ENCODE measurements around the gene MCM6. TPM values are rescaled to one million over a fixed set of nuclear protein-coding genes. Genes with fewer than 3 reads are reported as not detected.
A peak's percentile ranks its signal among the peaks of the same experiment; 100 is the strongest.

MCM6 gene
- total and polyA plus RNA-seq, 4 donors: 6.8 to 15.6 (median 11.2) TPM

DNA sequence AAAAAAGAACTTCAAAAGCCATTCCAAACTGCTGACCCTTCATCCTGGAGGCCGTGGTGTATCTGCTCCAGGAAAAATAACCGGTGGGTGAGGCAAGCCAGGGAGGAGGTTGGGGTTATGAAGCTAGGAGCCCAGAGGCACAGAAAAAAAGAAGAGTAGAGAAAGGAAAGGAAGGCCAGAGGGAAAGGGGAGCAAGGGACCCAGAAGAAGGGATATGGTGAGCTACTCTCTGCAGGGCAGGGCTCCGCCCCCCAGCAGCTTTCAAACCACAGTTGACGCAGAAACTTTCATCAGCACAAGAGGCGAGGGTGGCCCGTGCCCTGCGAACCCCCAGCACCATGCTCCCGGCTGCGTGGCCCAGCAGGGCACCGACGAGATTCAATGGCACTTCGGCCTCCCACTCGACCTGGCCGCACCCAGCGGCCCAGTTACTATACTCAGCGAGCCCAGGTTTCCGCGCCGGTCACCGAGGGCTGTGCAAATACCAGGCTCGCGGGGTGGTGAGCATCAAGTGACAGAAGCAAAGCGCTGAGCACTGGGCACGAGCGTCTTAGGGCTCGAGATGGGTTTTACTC lies 665 bp downstream of the MCM6 start:
- peaks cover 0 to 7% (median 3%) of the 10 kb centered on the region in 4 donors for H3K36me3 ChIP-seq (ENCODE audit: control insufficient read depth in 4 of 4, insufficient read depth in 4 of 4, low read length in 4 of 4)
- peak overlapping the region; percentile 61 to 78 for H3K27ac ChIP-seq (ENCODE audit: low read depth in 1 of 2, low read length in 1 of 2)
- ATAC-seq (ENCODE audit: insufficient read depth, low FRiP score) (peak; percentile 71), DNase-seq (peak; percentile 52 to 57 (median 56))
- TF ChIP-seq, protein P1, sequence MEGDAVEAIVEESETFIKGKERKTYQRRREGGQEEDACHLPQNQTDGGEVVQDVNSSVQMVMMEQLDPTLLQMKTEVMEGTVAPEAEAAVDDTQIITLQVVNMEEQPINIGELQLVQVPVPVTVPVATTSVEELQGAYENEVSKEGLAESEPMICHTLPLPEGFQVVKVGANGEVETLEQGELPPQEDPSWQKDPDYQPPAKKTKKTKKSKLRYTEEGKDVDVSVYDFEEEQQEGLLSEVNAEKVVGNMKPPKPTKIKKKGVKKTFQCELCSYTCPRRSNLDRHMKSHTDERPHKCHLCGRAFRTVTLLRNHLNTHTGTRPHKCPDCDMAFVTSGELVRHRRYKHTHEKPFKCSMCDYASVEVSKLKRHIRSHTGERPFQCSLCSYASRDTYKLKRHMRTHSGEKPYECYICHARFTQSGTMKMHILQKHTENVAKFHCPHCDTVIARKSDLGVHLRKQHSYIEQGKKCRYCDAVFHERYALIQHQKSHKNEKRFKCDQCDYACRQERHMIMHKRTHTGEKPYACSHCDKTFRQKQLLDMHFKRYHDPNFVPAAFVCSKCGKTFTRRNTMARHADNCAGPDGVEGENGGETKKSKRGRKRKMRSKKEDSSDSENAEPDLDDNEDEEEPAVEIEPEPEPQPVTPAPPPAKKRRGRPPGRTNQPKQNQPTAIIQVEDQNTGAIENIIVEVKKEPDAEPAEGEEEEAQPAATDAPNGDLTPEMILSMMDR (IDR thresholded peaks at IDR 0.05; ENCODE audit: control extremely low read depth, extremely low read depth): no peak
- H3K4me3 ChIP-seq: peak overlapping the region; percentile 53
- H3K27me3 ChIP-seq (ENCODE audit: control insufficient read depth in 3 of 3, insufficient read depth in 3 of 3, low read length in 2 of 3): no peaks in the 10 kb centered on the region
- H3K9ac ChIP-seq (ENCODE audit: insufficient read depth in 1 of 2, low read length in 2 of 2): peak overlapping the region; percentile 3 to 72
- WGBS, 2 donors: 2% methylated on average over 26 of the region's 26 CpGs
- H3K9me3 ChIP-seq (ENCODE audit: control insufficient read depth in 4 of 4, insufficient read depth in 3 of 4, low read length in 3 of 4): peaks cover 0 to 2% (median 0%) of the 10 kb centered on the region in 4 donors
- H3K4me1 ChIP-seq (ENCODE audit: control insufficient read depth in 5 of 5, insufficient read depth in 5 of 5, low read length in 5 of 5): peaks cover 0 to 16% (median 3%) of the 10 kb centered on the region in 5 donors

DNA sequence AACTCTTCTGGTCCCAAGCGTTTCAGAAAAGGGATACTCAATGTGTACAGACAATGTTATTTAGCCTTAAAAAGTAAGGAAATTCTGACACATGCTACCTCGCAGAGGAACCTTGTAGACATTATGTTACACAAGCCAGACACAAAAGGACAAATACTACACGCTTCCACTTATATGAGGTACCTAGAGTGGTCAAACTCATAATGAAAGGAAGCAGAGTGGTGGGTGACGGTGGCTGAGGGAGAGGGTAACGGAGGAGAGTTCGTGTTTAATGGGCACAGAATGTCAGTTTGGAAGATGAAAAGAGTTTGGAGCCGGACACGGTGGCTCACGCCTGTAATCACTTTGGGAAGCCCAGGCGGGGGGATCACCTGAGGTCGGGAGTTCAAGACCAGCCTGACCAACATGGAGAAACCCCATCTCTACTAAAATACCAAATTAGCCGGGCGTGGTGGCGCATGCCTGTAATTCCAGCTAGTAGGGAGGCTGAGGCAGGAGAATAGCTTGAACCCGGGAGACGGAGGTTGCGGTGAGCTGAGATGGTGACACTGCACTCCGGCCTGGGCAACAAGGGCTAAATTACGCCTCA lies 1.4 kb downstream of the MCM6 start:
- TF ChIP-seq, protein P1 (IDR thresholded peaks at IDR 0.05; ENCODE audit: control extremely low read depth, extremely low read depth): no peak
- no peak overlapping the region for H3K27ac ChIP-seq (ENCODE audit: low read depth in 1 of 2, low read length in 1 of 2)
- H3K9ac ChIP-seq (ENCODE audit: insufficient read depth in 1 of 2, low read length in 2 of 2): no peak overlapping the region

DNA sequence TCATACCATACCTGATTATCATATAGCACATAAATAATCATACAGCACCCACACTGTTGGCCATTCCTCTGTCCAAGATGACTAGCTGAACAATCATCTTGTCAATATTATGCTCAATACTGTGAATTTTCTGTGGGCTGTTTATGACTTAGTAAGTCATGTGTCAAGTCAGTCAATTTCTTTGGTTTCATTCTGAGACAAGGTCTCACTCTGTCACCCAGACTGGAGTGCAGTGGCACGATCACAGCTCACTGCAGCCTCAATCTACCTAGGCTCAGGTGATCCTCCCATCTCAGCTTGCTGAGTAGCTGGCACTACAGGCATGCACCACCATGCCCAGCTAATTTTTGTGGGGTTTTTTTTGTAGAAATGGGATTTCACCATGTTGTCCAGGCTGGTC lies 5.7 kb downstream of the MCM6 start:
- no peak for DNase-seq
- Histone ChIP-seq H3K4me1 (ENCODE audit: control insufficient read depth in 5 of 5, insufficient read depth in 5 of 5, low read length in 5 of 5) (peaks cover 0 to 16% (median 2%) of the 10 kb centered on the region in 5 donors), H3K4me3 (no peak overlapping the region), H3K9ac (ENCODE audit: insufficient read depth in 1 of 2, low read length in 2 of 2) (no peak overlapping the region), H3K27ac (ENCODE audit: low read depth in 1 of 2, low read length in 1 of 2) (no peak overlapping the region), H3K9me3 (ENCODE audit: control insufficient read depth in 4 of 4, insufficient read depth in 3 of 4, low read length in 3 of 4) (peaks cover 0 to 2% (median 0%) of the 10 kb centered on the region in 4 donors), H3K27me3 (ENCODE audit: control insufficient read depth in 3 of 3, insufficient read depth in 3 of 3, low read length in 2 of 3) (no peaks in the 10 kb centered on the region), H3K36me3 (ENCODE audit: control insufficient read depth in 4 of 4, insufficient read depth in 4 of 4, low read length in 4 of 4) (peaks cover 6 to 26% (median 18%) of the 10 kb centered on the region in 4 donors)
- TF ChIP-seq, protein P1 (IDR thresholded peaks at IDR 0.05; ENCODE audit: control extremely low read depth, extremely low read depth): no peak
- ATAC-seq (ENCODE audit: insufficient read depth, low FRiP score): no peak
- WGBS, 2 donors: 91 to 100% methylated on average over 1 of the region's 1 CpG

More for the DNA sequence above, 1.4 kb downstream of the MCM6 start:
- Histone ChIP-seq H3K36me3 (ENCODE audit: control insufficient read depth in 4 of 4, insufficient read depth in 4 of 4, low read length in 4 of 4) (peaks cover 2 to 10% (median 5%) of the 10 kb centered on the region in 4 donors), H3K9me3 (ENCODE audit: control insufficient read depth in 4 of 4, insufficient read depth in 3 of 4, low read length in 3 of 4) (peaks cover 0 to 2% (median 0%) of the 10 kb centered on the region in 4 donors), H3K4me1 (ENCODE audit: control insufficient read depth in 5 of 5, insufficient read depth in 5 of 5, low read length in 5 of 5) (peaks cover 0 to 16% (median 3%) of the 10 kb centered on the region in 5 donors), H3K4me3 (no peak overlapping the region), H3K27me3 (ENCODE audit: control insufficient read depth in 3 of 3, insufficient read depth in 3 of 3, low read length in 2 of 3) (no peaks in the 10 kb centered on the region)
- no peak for DNase-seq
- 81 to 85% methylated on average over 19 of the region's 19 CpGs for WGBS, 2 donors
- ATAC-seq (ENCODE audit: insufficient read depth, low FRiP score): no peak
